Ishikawa (cell line): Measurements from ENCODE around the gene S100A14.

Source experiments
- CEBPB ChIP-seq: IDR thresholded peaks from 2 replicates; pipeline ENCODE4 v1.6.1; 2012
- CREB1 ChIP-seq: IDR thresholded peaks from 2 replicates; pipeline ENCODE4 v1.6.1; 2012; ENCODE audit warnings: low read depth
- EGR1 ChIP-seq: IDR thresholded peaks from 2 replicates; pipeline ENCODE4 v1.6.1; 2012
- EP300 ChIP-seq: IDR thresholded peaks from 2 replicates; pipeline ENCODE4 v1.6.1; 2012; ENCODE audit warnings: borderline replicate concordance
- FOXM1 ChIP-seq: IDR thresholded peaks from 2 replicates; pipeline ENCODE4 v1.6.1; 2012; ENCODE audit warnings: low read depth, borderline replicate concordance
- MAX ChIP-seq: IDR thresholded peaks from 2 replicates; pipeline ENCODE4 v1.6.1; 2012
- NFIC ChIP-seq: IDR thresholded peaks from 2 replicates; pipeline ENCODE4 v1.6.1; 2012
- RAD21 ChIP-seq: IDR thresholded peaks from 2 replicates; pipeline ENCODE4 v1.6.1; 2012; ENCODE audit warnings: low read depth
- REST ChIP-seq: IDR thresholded peaks from 2 replicates; pipeline ENCODE4 v1.6.1; 2012; ENCODE audit warnings: low read depth, mild to moderate bottlenecking
- TAF1 ChIP-seq: IDR thresholded peaks from 2 replicates; pipeline ENCODE4 v1.6.1; 2012; ENCODE audit warnings: low read depth, mild to moderate bottlenecking
- TCF12 ChIP-seq: IDR thresholded peaks from 2 replicates; pipeline ENCODE4 v1.6.1; 2012; ENCODE audit warnings: low read depth
- TEAD4 ChIP-seq: IDR thresholded peaks from 2 replicates; pipeline ENCODE4 v1.6.1; 2012
- USF1 ChIP-seq: IDR thresholded peaks from 2 replicates; pipeline ENCODE4 v1.6.1; 2012
- YY1 ChIP-seq: IDR thresholded peaks from 2 replicates; pipeline ENCODE4 v1.6.1; 2012; ENCODE audit warnings: low read depth
- ZBTB7A ChIP-seq: IDR thresholded peaks from 2 replicates; pipeline ENCODE4 v1.6.1; 2012; ENCODE audit warnings: low read depth

Gene S100A14

GRCh38 chr1:153588482-153588881 is 27.6 kb downstream of the S100A14 start:
- TF ChIP-seq USF1 (no peak), FOXM1 (no peak), EP300 (no peak)

GRCh38 chr1:153587314-153587713 is 28.8 kb downstream of the S100A14 start:
- no peak for TF ChIP-seq EP300
- TF ChIP-seq USF1: no peak
- TF ChIP-seq NFIC: no peak
- TF ChIP-seq TEAD4: no peak
- no peak for TF ChIP-seq CEBPB
- no peak for TF ChIP-seq FOXM1
- no peak for TF ChIP-seq MAX
- TF ChIP-seq ZBTB7A: no peak

GRCh38 chr1:153586347-153586746 is 29.8 kb downstream of the S100A14 start:
- TF ChIP-seq CEBPB: no peak
- TF ChIP-seq EP300: no peak

- no peak for TF ChIP-seq REST
- TF ChIP-seq RAD21: no peak
- TF ChIP-seq TAF1: no peak
- no peak for TF ChIP-seq EP300
- TF ChIP-seq FOXM1: no peak
- no peak for TF ChIP-seq EGR1
- no peak for TF ChIP-seq YY1
- no peak for TF ChIP-seq MAX
- TF ChIP-seq CEBPB: no peak
- no peak for TF ChIP-seq ZBTB7A
- no peak for TF ChIP-seq CREB1
- no peak for TF ChIP-seq TCF12
- no peak for TF ChIP-seq NFIC
- TF ChIP-seq TEAD4: no peak
- TF ChIP-seq USF1: no peak
These were observed 31.1 kb downstream of the S100A14 start for GRCh38 chr1:153585006-153585405.

GRCh38 chr1:153583976-153584375 is 32.1 kb downstream of the S100A14 start:
- no peak for TF ChIP-seq FOXM1
- TF ChIP-seq TCF12: no peak
- no peak for TF ChIP-seq REST
- no peak for TF ChIP-seq YY1
- TF ChIP-seq TAF1: no peak
- no peak for TF ChIP-seq NFIC
- no peak for TF ChIP-seq CEBPB
- no peak for TF ChIP-seq EP300
- TF ChIP-seq TEAD4: no peak
- TF ChIP-seq EGR1: no peak
- TF ChIP-seq RAD21: no peak
- TF ChIP-seq ZBTB7A: no peak
- no peak for TF ChIP-seq CREB1
- no peak for TF ChIP-seq MAX
- no peak for TF ChIP-seq USF1

GRCh38 chr1:153578936-153579335 is 37.2 kb downstream of the S100A14 start:
- TF ChIP-seq YY1: no peak
- TF ChIP-seq EGR1: no peak
- no peak for TF ChIP-seq TAF1
- TF ChIP-seq ZBTB7A: no peak
- no peak for TF ChIP-seq USF1
- TF ChIP-seq CREB1: no peak
- TF ChIP-seq TCF12: no peak
- no peak for TF ChIP-seq NFIC
- TF ChIP-seq CEBPB: no peak
- no peak for TF ChIP-seq TEAD4
- TF ChIP-seq RAD21: no peak
- no peak for TF ChIP-seq REST
- no peak for TF ChIP-seq MAX
- TF ChIP-seq FOXM1: no peak
- no peak for TF ChIP-seq EP300
